Subcutaneous adipose tissue (tissue), 4 donors: Measurements from ENCODE around the gene RAP1GAP2. TPM values are rescaled to one million over a fixed set of nuclear protein-coding genes. Genes with fewer than 3 reads are reported as not detected.

Experiments used
- total RNA-seq, 4 donors: library from RNA; depleted of rRNA; stranded (reverse); fragments of >200 nt; gene quantifications; one replicate each; pipeline ENCODE4 v1.1.0, GENCODE V29; 2016
- TF ChIP-seq, protein P1 (sequence below): fragments of 450-650 bp; IDR thresholded peaks from one replicate; pipeline ENCODE4 v1.5.1; 2016; ENCODE audit warnings: low read depth, mild to moderate bottlenecking, control low read depth, antibody characterized with exemption, moderate library complexity

Gene RAP1GAP2
- total RNA-seq = 1 to 10 TPM; 1.9 to 6.1 (median 3.4) TPM

DNA sequence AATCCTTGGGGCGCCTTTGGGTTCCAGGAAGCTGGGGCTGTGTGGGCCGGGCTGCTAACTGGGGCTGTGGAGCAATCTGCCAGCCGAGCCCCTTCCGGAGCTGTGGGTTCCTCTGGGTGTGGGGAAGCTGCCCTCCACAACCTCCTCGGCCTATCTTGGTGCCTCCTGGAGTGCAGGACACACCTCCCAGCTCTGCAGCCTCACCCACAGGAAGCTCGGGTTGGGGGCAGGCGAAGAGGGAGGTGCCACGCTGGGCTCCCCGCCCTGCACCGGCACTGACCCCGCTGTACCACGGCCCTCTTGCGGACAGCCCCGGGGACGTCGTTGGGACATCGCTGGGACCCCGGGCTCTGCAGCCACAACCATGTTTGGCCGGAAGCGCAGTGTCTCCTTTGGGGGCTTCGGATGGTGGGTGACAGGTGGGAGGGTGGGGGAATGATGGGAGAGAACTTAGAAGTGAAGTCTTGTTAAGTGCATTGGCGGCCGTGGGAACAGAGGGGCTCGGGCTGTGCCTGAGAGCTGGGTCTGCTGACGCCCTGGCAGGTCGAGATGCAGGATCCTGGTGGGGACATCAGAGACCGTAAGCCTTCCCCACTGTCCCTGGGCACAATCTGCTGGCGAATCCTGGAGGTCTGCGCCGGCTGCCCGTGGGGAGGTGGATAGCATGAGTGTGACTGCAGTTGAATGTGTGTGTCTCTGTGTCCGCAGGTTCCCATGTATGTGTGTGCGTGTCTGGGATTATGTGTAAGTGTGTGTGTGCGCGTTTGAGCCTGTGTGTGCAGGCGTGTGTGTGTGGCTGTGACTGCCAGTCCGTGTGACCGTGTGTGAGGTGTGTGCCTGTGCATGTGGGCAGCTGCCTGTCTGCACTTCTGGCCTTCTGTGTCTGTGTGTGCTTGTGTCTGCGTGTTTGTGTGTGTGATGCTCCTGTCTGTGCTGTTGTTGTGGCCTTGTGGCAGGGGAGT, at the start of gene RAP1GAP2:
TSS of gene RAP1GAP2 (plus strand) at position 275 of the 962 bp plus-strand sequence. CDS start at position 365, 90 bp downstream.
- TF ChIP-seq, protein P1, sequence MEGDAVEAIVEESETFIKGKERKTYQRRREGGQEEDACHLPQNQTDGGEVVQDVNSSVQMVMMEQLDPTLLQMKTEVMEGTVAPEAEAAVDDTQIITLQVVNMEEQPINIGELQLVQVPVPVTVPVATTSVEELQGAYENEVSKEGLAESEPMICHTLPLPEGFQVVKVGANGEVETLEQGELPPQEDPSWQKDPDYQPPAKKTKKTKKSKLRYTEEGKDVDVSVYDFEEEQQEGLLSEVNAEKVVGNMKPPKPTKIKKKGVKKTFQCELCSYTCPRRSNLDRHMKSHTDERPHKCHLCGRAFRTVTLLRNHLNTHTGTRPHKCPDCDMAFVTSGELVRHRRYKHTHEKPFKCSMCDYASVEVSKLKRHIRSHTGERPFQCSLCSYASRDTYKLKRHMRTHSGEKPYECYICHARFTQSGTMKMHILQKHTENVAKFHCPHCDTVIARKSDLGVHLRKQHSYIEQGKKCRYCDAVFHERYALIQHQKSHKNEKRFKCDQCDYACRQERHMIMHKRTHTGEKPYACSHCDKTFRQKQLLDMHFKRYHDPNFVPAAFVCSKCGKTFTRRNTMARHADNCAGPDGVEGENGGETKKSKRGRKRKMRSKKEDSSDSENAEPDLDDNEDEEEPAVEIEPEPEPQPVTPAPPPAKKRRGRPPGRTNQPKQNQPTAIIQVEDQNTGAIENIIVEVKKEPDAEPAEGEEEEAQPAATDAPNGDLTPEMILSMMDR = no peak

DNA sequence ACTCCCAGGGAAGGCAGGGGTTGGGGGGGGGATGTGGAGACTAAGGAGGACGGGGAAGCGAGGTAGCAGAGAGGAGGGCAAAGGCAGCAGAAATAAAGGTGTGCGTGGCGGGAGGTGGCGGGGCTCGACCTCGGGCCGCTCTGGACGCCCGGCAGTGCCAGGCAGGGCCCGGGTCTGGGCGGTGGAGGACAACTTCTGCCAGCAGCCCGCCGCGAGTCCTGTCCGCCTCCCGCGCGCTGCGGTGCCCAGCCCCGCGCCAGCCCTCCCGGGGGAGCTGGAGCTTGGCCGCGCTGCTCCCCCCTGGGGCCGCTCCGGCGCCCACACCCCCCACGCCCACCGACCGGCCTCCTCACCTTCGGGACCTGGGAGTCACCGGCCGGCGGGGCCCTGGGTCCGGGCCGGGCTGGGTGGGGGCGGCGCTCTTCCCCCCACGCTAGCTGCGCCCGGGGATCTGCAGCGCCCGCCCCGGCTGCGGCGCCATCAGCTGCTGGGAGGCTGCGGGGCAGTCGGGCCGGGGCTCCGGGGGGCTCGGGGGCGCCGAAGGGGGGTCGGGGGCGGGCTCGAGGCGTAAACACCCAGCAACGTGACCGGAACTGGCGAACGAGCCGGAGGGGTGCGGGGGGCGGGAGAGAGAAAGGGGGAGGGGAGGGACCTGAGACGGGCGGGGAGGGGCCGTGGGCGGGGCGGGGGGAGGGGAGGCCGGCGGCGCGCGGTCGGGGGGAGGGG, 47.0 kb upstream of the RAP1GAP2 start, which contains the start of gene CCDC92B:
TSS of gene CCDC92B (minus strand) at position 595 of the 726 bp plus-strand sequence. CDS start 14,507 bp downstream, outside the sequence.
- TF ChIP-seq, protein P1 = no peak

DNA sequence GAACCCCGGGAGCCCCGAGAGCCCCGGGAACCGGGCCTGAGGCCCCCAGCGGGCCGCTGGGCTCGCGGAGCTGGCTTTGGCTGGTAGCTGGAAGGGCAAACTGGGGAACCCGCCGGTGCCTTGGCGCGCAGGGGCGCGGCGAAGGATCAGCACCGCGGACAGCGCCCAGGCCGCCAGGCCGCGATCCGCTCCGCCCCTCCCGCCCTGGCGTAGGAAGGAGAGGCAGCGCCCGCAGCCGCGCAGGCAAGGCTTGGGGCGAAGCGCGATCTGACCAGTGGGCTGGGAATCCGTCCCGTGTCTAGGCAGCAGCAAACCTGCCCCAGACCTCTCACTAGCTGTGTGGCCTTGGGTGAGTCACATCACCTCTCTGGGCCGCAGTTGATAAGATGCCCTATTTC, 46.5 kb upstream of the RAP1GAP2 start:
- TF ChIP-seq, protein P1 = no peak

DNA sequence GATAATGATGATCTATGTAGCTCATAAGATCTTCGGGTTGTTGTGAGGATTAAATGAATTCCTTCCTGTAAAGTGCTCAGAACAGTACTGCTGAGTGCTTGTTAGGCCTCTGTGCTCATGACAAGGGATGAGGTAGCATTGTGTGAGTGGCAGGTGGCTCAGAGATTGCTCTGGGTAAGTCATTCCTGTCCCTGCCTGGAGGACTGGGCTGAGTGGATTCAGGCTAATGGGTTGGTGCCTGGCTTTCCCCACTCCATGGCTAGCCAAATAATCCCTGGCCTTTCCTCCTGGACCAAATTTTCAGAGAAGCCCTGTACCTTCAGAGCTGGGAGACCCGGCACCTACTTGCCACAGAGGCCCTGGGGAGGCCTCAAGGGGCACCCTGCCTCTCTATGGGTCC, 45.5 kb upstream of the RAP1GAP2 start:
- TF ChIP-seq, protein P1 = no peak

DNA sequence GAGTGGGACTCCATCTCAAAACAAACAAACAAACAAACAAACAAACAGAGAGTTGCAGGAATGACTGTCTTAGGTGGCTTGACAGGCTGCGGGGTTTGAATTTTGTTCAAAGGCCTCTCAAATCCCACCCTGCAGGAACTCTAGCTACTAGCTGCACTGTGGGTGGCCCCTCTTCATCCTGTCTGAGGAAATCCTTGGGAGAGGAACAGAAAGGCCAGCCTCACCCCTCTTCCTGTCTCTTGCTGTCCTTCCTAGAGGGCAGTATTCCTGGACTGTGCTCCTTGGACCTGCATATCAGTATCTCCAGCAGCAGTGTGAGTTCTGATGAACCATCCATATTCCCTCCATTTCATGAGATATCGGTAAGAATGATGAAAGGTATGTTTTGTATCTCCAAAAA, 44.7 kb upstream of the RAP1GAP2 start:
- TF ChIP-seq, protein P1 = no peak

DNA sequence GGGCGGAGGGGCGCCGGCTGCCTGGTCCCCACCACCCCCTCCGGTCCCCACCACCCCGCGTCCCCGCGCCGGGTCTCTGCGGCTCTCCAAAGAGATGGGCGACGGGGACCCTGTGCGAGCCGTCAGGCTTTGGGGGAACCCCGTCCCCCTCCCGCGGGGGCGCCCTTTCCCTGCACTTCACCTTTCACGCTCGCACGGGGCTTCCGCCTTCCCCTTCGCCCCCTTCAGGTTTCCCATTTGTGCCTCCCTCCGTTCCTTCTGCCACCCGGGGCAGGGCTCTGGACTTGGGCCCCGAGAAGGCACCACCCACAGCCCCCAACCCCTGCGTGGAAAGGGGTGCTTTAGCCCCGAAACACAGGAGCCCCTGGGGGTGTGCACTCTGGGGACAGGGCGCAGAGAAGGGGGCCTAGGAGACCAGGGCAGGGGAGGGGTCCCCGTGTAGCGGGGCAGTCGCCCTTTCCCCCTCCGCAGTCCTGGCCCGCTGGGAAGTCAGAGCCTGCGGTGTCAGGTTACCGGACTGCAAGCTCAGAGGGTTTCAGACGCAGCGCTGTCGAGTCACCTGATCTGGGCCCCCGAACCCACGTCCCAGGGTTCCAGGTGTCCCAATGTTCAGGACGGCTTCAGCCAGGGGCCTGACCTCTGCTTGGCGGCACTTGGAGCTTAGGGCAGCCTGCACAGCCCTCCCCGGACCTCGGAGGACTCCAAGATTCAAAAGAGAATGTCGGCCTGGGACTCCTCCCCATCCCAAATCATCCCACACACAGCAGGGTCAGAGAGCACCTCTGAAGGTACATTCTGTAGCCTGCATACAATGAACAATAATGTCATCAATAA, 40.1 kb upstream of the RAP1GAP2 start:
- TF ChIP-seq, protein P1 = no peak
